Left hindlimb (tissue), 1 donor: ENCODE results near the gene GRAP.

Experiments used
- DNase-seq: peaks from one replicate; pipeline ENCODE4 v3.0.0-alpha.2; 2018

Gene GRAP

GRCh38 chr17:19017804-19018599, 28.8 kb downstream of the GRAP start:
- DNase-seq = no peak

- no peak for DNase-seq
These were observed 29.4 kb downstream of the GRAP start for GRCh38 chr17:19017401-19017800.

GRCh38 chr17:19016881-19017280, 29.9 kb downstream of the GRAP start:
- no peak for DNase-seq

- DNase-seq = no peak
These were observed 30.5 kb downstream of the GRAP start for GRCh38 chr17:19016297-19016696.

- DNase-seq = no peak
These were observed 31.3 kb downstream of the GRAP start for GRCh38 chr17:19015428-19015827.

GRCh38 chr17:19014628-19015215, 32.0 kb downstream of the GRAP start:
- DNase-seq = no peak

- DNase-seq = no peak
These were observed 32.7 kb downstream of the GRAP start for GRCh38 chr17:19013806-19014627.

- DNase-seq = no peak
These were observed 33.5 kb downstream of the GRAP start for GRCh38 chr17:19013226-19013625.

- DNase-seq = no peak
These were observed 34.3 kb downstream of the GRAP start for GRCh38 chr17:19012171-19013080.

GRCh38 chr17:19011581-19011980, 35.2 kb downstream of the GRAP start:
- no peak for DNase-seq

- no peak for DNase-seq
These were observed 35.8 kb downstream of the GRAP start for GRCh38 chr17:19010729-19011505.

- DNase-seq = no peak
These were observed 36.8 kb downstream of the GRAP start for GRCh38 chr17:19009970-19010369.

- no peak for DNase-seq
These were observed 40.1 kb downstream of the GRAP start for GRCh38 chr17:19006698-19007097.

- no peak for DNase-seq
These were observed 40.8 kb downstream of the GRAP start for GRCh38 chr17:19005789-19006430.

GRCh38 chr17:19005137-19005773, 41.5 kb downstream of the GRAP start:
- DNase-seq = no peak

- no peak for DNase-seq
These were observed 42.2 kb downstream of the GRAP start, which contains the start of gene FAM83G for GRCh38 chr17:19004421-19005136. TSS of gene FAM83G (minus strand) at chr17:19004764. CDS start at chr17:19004041, 723 bp downstream.

- peak; percentile 52 for DNase-seq
These were observed 43.0 kb downstream of the GRAP start for GRCh38 chr17:19003543-19004420.

- no peak for DNase-seq
These were observed 43.8 kb downstream of the GRAP start for GRCh38 chr17:19002805-19003542.
